BJ (cell line): ENCODE measurements around the gene SND1. TPM values are rescaled to one million over a fixed set of nuclear protein-coding genes. Genes with fewer than 3 reads are reported as not detected.

ENCODE experiments used
- CTCF ChIA-PET: fragments of 350-600 bp; formaldehyde crosslinking; extraction: SDS; loops from one replicate; lab custom pipeline; 2021; ENCODE audit warnings: antibody characterized with exemption, inconsistent platforms; lab: Yijun Ruan, JAX
- POLR2A ChIA-PET: fragments of 300-600 bp; sonication (Branson Sonifier 250); formaldehyde crosslinking; extraction: SDS; loops from one replicate; lab custom pipeline; 2021; ENCODE audit warnings: antibody characterized with exemption; lab: Charles Lee
- DNase-seq: peaks from one replicate; pipeline ENCODE4 v3.0.0-alpha.2; 2011; ENCODE audit warnings: low read depth
- H3K27me3 ChIP-seq: 2 replicates; pipeline ENCODE4 v1.6.0; 2011; ENCODE audit warnings: low read length; ENCODE audit not compliant: control insufficient read depth, insufficient read depth
- H3K36me3 ChIP-seq: 2 replicates; pipeline ENCODE4 v1.5.1; 2011; ENCODE audit warnings: low read length; ENCODE audit not compliant: control insufficient read depth, insufficient read depth
- H3K4me3 ChIP-seq: 2 replicates; pipeline ENCODE4 v1.5.1; 2011; ENCODE audit warnings: low read depth, mild to moderate bottlenecking, control low read depth, low read length
- CTCF ChIP-seq: IDR thresholded peaks from 2 replicates; pipeline ENCODE4 v1.5.1; 2011; ENCODE audit warnings: low read depth, mild to moderate bottlenecking, control low read depth, inconsistent platforms, low read length, moderate library complexity; ENCODE audit not compliant: insufficient read depth
- polyA plus RNA-seq: library from polyadenylated mRNA; depleted of rRNA; stranded (reverse); fragments of >200 nt; gene quantifications from 2 replicates; pipeline ENCODE4 v1.2.3, GENCODE V29; 2011

Gene SND1
- polyA plus RNA-seq, 1 experiment, result 203 TPM

DNA sequence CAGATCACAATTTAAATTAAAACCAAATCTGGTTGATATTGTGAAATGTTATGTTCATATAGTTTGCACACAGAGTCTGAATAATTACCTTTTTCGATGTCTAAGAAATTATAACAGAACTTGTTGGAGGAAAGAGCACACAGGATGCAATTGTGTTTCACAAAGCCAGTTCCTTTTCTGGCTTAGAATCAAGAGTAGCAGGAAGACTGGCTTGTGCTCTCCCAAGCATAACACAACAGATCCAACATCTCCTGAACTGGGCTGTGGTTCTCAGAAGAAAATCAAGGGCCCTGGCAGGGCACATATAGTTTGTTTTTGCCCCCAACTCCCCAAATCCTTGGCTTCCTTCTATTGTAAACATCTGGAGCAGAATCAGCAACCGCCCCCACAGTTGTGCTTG is 316.6 kb downstream of the SND1 start:
- POLR2A ChIA-PET, result no interaction called here
- no peak for DNase-seq
- no peak for TF ChIP-seq CTCF
- Histone ChIP-seq H3K4me3 (no peak overlapping the region), H3K36me3 (no peaks in the 10 kb centered on the region), H3K27me3 (no peaks in the 10 kb centered on the region)
- CTCF ChIA-PET, result interaction anchor here (0.5 kb wide), 1 partner anchor 399 kb away, joined by 3 read pairs; no protein-coding TSS in a partner anchor

DNA sequence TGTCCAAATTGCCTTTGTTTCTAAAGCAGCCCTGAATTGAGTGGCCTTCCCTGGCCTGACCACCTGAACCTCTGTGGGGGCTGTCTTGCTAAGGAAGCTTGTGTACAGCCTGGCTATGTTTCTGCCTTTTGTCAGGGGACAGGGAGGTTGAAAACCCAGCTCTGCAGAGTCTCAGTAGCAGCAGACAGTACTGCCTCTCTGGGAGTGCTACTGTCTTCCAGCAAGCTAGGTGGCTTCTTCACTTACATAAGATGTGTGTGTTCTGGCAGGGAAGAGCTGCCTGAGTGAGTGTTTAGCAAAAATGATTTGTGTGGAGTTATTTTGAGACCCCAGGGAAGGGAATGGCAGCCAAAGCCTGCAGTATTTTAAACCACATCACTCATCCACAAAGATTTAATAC is 321.8 kb downstream of the SND1 start:
- ChIA-PET CTCF (interaction anchor here (2.1 kb wide), 1 partner anchor 12 kb away, joined by 4 read pairs; no protein-coding TSS in a partner anchor), POLR2A (interaction anchor here (0.6 kb wide), 1 partner anchor 165 kb away, joined by 4 read pairs; no protein-coding TSS in a partner anchor)
- Histone ChIP-seq H3K36me3 (peaks cover 3% of the 10 kb centered on the region), H3K4me3 (no peak overlapping the region), H3K27me3 (no peaks in the 10 kb centered on the region)
- no peak for DNase-seq
- TF ChIP-seq CTCF, result no peak

DNA sequence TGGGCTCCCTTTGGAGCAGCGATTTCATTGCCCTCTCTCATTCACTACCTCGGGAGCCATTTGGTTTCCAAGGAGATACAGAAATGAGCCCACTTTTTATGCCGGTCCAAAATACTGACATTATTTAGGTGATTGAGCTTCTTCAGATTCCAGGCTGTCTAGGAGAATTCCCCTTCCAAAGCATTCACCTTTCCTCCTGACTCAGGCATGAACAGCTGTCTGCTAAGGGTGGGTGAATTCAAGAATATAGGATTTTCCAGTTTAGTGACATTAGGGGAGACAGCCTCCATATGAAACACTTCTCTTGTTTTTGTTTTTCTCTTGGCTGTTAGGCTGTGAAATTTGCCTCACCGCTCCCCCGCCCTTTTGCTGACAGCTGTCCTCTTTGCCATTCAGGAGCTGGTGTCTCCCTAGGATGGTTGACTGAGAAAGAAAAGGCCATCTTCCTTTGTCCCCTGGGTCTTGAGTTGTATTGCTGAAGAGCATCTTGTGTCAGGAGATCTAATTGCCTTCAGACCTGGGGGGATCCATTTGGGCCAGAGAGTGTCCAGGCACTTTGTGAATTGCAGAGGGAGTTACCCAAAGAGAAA is 322.5 kb downstream of the SND1 start:
- Histone ChIP-seq H3K36me3 (peaks cover 3% of the 10 kb centered on the region), H3K27me3 (no peaks in the 10 kb centered on the region), H3K4me3 (no peak overlapping the region)
- ChIA-PET POLR2A (no interaction called here), CTCF (interaction anchor here (2.1 kb wide), 1 partner anchor 11 kb away, joined by 4 read pairs; no protein-coding TSS in a partner anchor)
- no peak for TF ChIP-seq CTCF
- DNase-seq, result no peak

- CTCF ChIA-PET, result no interaction called here
- TF ChIP-seq CTCF, result no peak
These were observed 324.2 kb downstream of the SND1 start for GRCh38 chr7:127976056-127976737.

DNA sequence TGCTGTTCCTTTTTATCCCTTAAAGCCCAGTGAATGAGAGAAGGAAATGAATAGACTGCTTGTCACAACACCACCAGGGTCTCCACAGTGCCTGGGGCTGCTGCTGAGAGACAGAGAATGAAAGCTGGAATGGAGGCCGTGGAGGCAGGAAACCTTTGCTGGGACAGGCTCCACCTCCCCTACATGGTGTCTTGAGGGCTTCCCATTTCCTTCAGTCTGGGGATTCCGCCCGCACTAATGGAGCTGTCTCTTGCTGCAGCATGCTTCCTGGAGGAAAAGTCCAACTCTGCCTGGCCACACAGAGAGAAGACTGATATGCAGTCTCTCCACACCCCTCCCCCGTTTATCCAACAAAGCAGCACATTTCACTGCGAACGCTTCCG is 324.7 kb downstream of the SND1 start:
- ChIA-PET CTCF (no interaction called here), POLR2A (no interaction called here)
- H3K27me3 ChIP-seq, result no peaks in the 10 kb centered on the region
- H3K4me3 ChIP-seq, result no peak overlapping the region
- peaks cover 3% of the 10 kb centered on the region for H3K36me3 ChIP-seq
- TF ChIP-seq CTCF, result no peak
- no peak for DNase-seq

More at GRCh38 chr7:127976056-127976737, 324.2 kb downstream of the SND1 start:
- Histone ChIP-seq H3K27me3 (no peaks in the 10 kb centered on the region), H3K4me3 (no peak overlapping the region), H3K36me3 (peaks cover 3% of the 10 kb centered on the region)
- no peak for DNase-seq
- POLR2A ChIA-PET, result no interaction called here
